ENCODE measurements around the gene CD2AP. TPM values are rescaled to one million over a fixed set of nuclear protein-coding genes. Genes with fewer than 3 reads are reported as not detected.

Gene CD2AP
- total RNA-seq, 2 donors from 2014 or later: 18.9 to 29.6 TPM

- ATAC-seq (no peak), DNase-seq (ENCODE audit: low spot score) (no peak)
- Mint-ChIP-seq H3K27ac (no peak overlapping the region), H3K4me3 (no peak overlapping the region), H3K4me1 (ENCODE audit: low read depth in 2 of 2) (peaks cover 18 to 36% of the 10 kb centered on the region in 2 donors), H3K36me3 (no peaks in the 10 kb centered on the region), H3K27me3 (no peaks in the 10 kb centered on the region), H3K9me3 (no peaks in the 10 kb centered on the region)
These were observed 18.5 kb downstream of the CD2AP start for GRCh38 chr6:47495954-47496545.

GRCh38 chr6:47496935-47497579, 19.5 kb downstream of the CD2AP start:
- Mint-ChIP-seq H3K4me1 (ENCODE audit: low read depth in 2 of 2) (peaks cover 26 to 42% of the 10 kb centered on the region in 2 donors), H3K36me3 (no peaks in the 10 kb centered on the region), H3K4me3 (no peak overlapping the region), H3K27me3 (no peaks in the 10 kb centered on the region), H3K9me3 (no peaks in the 10 kb centered on the region), H3K27ac (no peak overlapping the region)
- no peak for DNase-seq (ENCODE audit: low spot score)
- no peak for ATAC-seq

DNA sequence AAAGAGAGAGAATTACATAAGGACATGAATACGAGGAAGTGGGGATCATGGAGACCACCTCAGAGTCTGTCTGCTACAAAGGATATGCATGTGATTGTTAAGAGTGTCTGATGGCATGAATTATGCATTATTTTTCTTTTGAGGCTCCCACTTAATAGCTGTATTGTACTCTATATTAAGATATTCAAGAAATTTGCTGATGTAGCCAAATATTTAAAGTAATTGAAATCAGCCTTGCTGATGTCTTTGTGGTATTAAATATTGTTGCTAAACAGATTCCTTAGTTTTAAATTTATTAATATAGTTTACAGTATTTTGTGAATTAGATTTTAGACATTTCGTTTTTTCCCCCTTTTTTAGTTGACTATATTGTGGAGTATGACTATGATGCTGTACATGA, 25.3 kb downstream of the CD2AP start:
- H3K4me1 Mint-ChIP-seq (ENCODE audit: low read depth in 2 of 2): peaks cover 17 to 26% of the 10 kb centered on the region in 2 donors
- H3K36me3 Mint-ChIP-seq: peaks cover 8% of the 10 kb centered on the region
- no peak overlapping the region for H3K27ac Mint-ChIP-seq
- H3K9me3 Mint-ChIP-seq: no peaks in the 10 kb centered on the region
- DNase-seq (ENCODE audit: low spot score): no peak
- H3K27me3 Mint-ChIP-seq: no peaks in the 10 kb centered on the region
- no peak overlapping the region for H3K4me3 Mint-ChIP-seq
- ATAC-seq: no peak

GRCh38 chr6:47509937-47510336, 32.3 kb downstream of the CD2AP start:
- Mint-ChIP-seq H3K27ac (no peak overlapping the region), H3K4me1 (ENCODE audit: low read depth in 2 of 2) (peaks cover 11 to 27% of the 10 kb centered on the region in 2 donors), H3K27me3 (no peaks in the 10 kb centered on the region), H3K9me3 (no peaks in the 10 kb centered on the region), H3K36me3 (peaks cover 19% of the 10 kb centered on the region), H3K4me3 (no peak overlapping the region)
- ATAC-seq: no peak
- no peak for DNase-seq (ENCODE audit: low spot score)

DNA sequence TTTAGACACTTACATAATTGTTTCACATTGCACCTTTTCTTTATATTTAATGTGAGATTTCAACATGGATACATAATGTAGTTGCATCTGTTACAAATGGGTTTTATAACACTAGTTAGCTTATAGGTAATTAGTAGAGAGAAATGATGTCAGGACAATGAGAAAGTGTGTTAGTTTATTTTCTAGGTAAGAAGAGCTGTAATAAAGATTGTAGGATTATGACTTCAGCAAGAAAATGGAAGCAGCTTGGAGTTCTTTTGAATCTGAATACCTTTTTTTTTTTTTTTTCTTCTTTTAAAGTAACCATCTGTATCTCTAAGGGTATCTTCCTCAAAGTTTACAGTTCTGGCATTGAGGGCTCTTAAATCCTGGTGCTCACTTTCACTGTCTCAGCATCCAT, 35.3 kb downstream of the CD2AP start:
- Mint-ChIP-seq H3K4me3 (no peak overlapping the region), H3K36me3 (peaks cover 11% of the 10 kb centered on the region), H3K4me1 (ENCODE audit: low read depth in 2 of 2) (peaks cover 17 to 18% of the 10 kb centered on the region in 2 donors), H3K27ac (no peak overlapping the region), H3K9me3 (no peaks in the 10 kb centered on the region), H3K27me3 (no peaks in the 10 kb centered on the region)
- ATAC-seq: no peak
- no peak for DNase-seq (ENCODE audit: low spot score)

DNA sequence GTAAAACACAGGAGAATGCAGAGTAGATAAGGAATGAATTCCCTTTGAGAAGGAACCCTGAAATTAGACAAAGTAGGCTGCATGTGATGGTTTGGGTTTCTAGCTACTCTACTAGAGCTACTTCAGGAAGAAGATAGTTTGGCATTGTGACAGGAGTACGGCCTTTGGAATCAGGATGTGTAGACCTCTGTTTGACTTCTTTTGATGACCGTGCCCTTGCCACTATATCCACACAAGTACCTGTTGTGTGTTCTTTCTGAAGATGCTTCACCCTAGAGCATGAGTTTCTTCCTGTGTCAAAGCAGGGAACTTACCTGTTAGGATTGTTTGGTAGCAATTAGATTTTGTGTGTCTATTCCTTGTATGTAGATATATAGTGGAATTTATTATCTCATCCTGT, 41.7 kb downstream of the CD2AP start:
- DNase-seq (ENCODE audit: low spot score) (no peak), ATAC-seq (no peak)
- Mint-ChIP-seq H3K27ac (no peak overlapping the region), H3K9me3 (no peaks in the 10 kb centered on the region), H3K4me3 (no peak overlapping the region), H3K36me3 (no peaks in the 10 kb centered on the region), H3K4me1 (ENCODE audit: low read depth in 2 of 2) (peaks cover 11 to 18% of the 10 kb centered on the region in 2 donors), H3K27me3 (no peaks in the 10 kb centered on the region)

DNA sequence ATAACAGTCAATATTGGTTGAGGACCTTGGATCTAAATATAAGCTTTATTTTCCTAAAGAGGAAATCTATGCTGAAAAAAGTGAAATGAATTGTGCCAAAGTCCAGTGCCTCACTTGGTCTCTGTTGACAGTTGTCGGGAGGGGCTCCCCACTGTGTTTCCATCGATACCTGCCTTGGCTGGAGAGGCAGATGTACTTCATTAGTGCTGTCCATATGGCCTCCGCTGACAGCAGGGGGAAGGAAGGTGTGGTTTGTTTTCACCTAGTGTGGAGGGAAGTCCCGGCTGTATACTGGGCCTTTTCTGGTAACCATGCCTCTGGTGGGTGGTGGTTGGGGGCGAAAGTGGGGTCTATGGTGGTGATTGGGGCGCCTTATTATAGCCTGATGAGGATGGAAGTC, 42.7 kb downstream of the CD2AP start:
- no peaks in the 10 kb centered on the region for H3K9me3 Mint-ChIP-seq

GRCh38 chr6:47521961-47522360, 44.4 kb downstream of the CD2AP start:
- H3K9me3 Mint-ChIP-seq: no peaks in the 10 kb centered on the region
- H3K27ac Mint-ChIP-seq: no peak overlapping the region
- no peaks in the 10 kb centered on the region for H3K27me3 Mint-ChIP-seq
- H3K36me3 Mint-ChIP-seq: no peaks in the 10 kb centered on the region
- DNase-seq (ENCODE audit: low spot score) (no peak), ATAC-seq (no peak)
- no peak overlapping the region for H3K4me3 Mint-ChIP-seq
- peaks cover 16 to 19% of the 10 kb centered on the region in 2 donors for H3K4me1 Mint-ChIP-seq (ENCODE audit: low read depth in 2 of 2)

More for the DNA sequence above, 42.7 kb downstream of the CD2AP start:
- Mint-ChIP-seq H3K36me3 (no peaks in the 10 kb centered on the region), H3K4me3 (no peak overlapping the region), H3K27me3 (no peaks in the 10 kb centered on the region), H3K4me1 (ENCODE audit: low read depth in 2 of 2) (peaks cover 9 to 18% of the 10 kb centered on the region in 2 donors), H3K27ac (no peak overlapping the region)
- no peak for ATAC-seq
- DNase-seq (ENCODE audit: low spot score): no peak

DNA sequence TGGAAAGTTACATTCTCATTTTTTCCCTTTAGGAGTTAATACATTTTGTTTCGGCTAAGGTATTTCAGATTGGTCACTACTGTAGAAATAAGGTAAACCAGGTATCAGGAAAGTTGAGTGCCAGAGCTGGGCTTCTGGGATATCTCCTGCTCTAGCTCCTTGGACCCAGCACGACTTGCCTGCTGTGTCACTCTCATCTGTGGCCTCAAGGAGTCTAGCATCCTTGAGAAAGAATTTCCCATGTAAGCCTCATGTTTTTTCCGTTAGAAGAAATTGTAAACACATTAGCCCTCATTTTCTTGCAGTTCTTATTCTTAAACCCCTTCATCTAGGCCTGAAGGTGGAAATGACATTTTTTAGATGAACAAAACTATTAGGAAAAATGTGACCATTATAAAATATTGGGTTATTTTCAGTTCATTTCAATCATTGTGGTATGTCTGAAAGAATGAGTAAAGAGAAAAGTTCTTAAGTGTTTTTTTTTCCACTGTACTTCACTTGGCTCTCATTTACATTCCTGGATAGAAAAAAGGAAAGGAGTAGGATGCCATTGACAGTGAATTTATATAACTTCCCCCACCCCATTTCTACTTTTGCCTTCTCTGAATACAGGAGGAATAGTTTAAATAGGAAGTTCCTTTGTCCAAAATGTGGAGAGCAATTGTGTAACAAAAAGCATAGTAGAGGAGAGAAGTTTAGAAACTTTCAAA, 46.7 kb downstream of the CD2AP start:
- no peak overlapping the region for H3K4me3 Mint-ChIP-seq
- no peaks in the 10 kb centered on the region for H3K36me3 Mint-ChIP-seq
- H3K9me3 Mint-ChIP-seq: no peaks in the 10 kb centered on the region
- DNase-seq (ENCODE audit: low spot score): no peak
- H3K27me3 Mint-ChIP-seq: no peaks in the 10 kb centered on the region
- no peak overlapping the region for H3K27ac Mint-ChIP-seq
- no peak for ATAC-seq
- H3K4me1 Mint-ChIP-seq (ENCODE audit: low read depth in 2 of 2): peaks cover 17 to 27% of the 10 kb centered on the region in 2 donors

DNA sequence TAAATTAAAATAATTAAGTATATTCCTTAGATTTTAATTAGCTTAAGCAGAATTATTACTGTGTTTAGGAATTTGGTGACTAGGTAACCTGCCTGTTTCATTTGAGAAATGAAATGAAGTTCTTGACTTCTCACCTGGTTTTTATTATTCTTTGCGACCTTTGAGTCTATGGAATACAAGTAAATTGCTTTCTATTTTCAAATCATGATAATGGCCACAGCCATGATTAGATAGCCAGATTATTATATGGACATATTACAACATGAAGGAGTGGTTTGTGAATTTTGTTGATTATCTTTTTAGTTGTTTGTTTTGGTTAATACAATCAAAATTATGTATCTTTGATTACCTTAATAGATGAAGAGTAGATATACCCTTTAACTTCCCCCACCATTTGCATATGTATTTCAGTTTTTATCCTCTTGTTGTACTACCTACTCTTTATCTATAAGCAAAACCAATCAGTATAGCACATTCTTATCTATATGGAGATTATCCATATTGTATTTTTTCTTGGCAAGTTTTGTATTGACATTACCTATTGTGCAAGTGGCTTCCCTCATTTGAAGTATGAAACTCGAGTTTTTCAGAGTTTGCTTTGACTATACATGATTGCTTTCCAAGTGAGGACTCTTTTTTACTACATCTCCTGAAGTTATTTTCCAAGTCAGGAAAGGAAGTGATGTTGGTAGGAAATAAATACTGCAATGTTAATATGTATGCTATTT, 47.9 kb downstream of the CD2AP start:
- no peaks in the 10 kb centered on the region for H3K36me3 Mint-ChIP-seq
- DNase-seq (ENCODE audit: low spot score) (no peak), ATAC-seq (no peak)
- H3K27me3 Mint-ChIP-seq: no peaks in the 10 kb centered on the region
- no peaks in the 10 kb centered on the region for H3K9me3 Mint-ChIP-seq
- H3K27ac Mint-ChIP-seq: no peak overlapping the region
- no peak overlapping the region for H3K4me3 Mint-ChIP-seq
- H3K4me1 Mint-ChIP-seq (ENCODE audit: low read depth in 2 of 2): peaks cover 20 to 24% of the 10 kb centered on the region in 2 donors

DNA sequence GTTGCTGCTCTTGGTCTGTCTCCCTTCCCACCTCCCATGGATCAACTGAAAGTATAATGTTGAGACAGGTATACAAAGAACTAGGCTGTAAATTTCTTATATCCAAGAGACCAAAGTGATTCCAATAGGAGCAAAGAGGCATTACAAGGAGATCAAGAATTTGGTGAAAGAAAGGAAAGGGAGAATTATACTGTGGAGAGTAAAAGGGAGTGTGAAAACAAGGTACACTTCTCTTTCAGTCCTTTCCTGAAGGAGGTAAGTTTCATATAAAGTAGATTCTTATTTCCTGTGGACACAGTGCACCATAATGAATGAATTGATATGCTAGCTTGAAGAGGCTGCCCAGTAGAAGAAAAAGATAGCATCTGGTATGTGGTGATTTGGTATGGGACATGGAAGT, 49.7 kb downstream of the CD2AP start:
- DNase-seq (ENCODE audit: low spot score) (no peak), ATAC-seq (no peak)
- H3K27me3 Mint-ChIP-seq: no peaks in the 10 kb centered on the region
- H3K4me1 Mint-ChIP-seq (ENCODE audit: low read depth in 2 of 2): peaks cover 17 to 20% of the 10 kb centered on the region in 2 donors
- no peaks in the 10 kb centered on the region for H3K36me3 Mint-ChIP-seq
- no peak overlapping the region for H3K27ac Mint-ChIP-seq
- no peak overlapping the region for H3K4me3 Mint-ChIP-seq
- no peaks in the 10 kb centered on the region for H3K9me3 Mint-ChIP-seq

DNA sequence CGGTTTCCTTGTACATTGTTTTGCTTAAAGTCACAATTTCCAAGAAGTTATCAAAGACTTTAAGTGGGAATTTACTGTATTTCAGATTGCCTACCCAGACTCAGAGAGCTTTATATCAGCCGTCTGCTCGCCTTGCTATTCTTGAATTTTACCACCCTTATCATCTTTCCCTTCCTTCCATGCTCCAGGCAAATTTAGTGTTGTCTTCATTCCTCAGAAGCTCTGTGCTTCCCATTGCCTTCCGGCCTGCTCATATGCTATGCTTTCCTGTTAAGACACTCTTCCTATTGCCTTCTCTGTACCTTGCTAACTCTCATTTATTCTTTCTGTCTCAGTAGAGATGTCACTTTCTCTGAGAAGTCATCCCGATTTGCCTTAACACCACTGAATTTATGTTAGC, 52.1 kb downstream of the CD2AP start:
- peak overlapping the region in 1 of 2 donors; percentile 2 for H3K27ac Mint-ChIP-seq
- DNase-seq (ENCODE audit: low spot score) (no peak), ATAC-seq (no peak)
- H3K9me3 Mint-ChIP-seq: no peaks in the 10 kb centered on the region
- peaks cover 17 to 25% of the 10 kb centered on the region in 2 donors for H3K4me1 Mint-ChIP-seq (ENCODE audit: low read depth in 2 of 2)
- peaks cover 5% of the 10 kb centered on the region for H3K36me3 Mint-ChIP-seq
- H3K4me3 Mint-ChIP-seq: peak overlapping the region; percentile 3
- H3K27me3 Mint-ChIP-seq: no peaks in the 10 kb centered on the region

DNA sequence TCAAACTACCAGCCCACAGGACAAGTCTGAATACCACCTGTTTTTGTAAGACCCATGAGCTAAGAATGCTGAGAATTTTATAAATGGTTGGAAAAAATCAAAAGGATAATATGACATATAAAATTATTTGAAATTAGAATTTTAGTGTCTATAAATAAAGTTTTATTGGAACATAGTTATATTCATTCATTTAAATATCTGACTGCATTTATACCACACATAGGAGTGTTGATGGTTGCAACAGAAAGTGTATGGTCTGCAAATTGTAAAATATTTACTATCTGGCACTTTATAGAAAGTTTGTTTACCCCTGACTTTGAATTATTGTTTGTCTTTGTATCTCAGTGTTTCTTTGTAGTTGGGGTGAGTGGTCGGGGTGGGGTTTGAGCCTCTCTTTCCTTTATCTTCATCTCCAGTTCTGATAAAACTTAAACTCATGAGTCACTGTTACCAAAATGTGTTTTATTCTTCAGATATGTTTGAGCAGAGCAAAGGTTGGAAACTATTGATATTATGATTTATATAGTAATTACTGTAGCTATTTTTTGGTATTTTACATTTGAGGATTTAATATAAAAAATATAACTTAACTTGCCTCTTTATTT, 55.5 kb downstream of the CD2AP start:
- no peak for DNase-seq (ENCODE audit: low spot score)
- Mint-ChIP-seq H3K4me1 (ENCODE audit: low read depth in 2 of 2) (peaks cover 13 to 16% of the 10 kb centered on the region in 2 donors), H3K27me3 (no peaks in the 10 kb centered on the region), H3K27ac (no peak overlapping the region), H3K4me3 (no peak overlapping the region), H3K36me3 (peaks cover 5% of the 10 kb centered on the region), H3K9me3 (no peaks in the 10 kb centered on the region)
- ATAC-seq: no peak
